ENCODE measurements around the gene CCDC198. TPM values are rescaled to one million over a fixed set of nuclear protein-coding genes. Genes with fewer than 3 reads are reported as not detected.

The CCDC198 gene
- total RNA-seq, 1 donor from 2014 or later, result 5.8 TPM

DNA sequence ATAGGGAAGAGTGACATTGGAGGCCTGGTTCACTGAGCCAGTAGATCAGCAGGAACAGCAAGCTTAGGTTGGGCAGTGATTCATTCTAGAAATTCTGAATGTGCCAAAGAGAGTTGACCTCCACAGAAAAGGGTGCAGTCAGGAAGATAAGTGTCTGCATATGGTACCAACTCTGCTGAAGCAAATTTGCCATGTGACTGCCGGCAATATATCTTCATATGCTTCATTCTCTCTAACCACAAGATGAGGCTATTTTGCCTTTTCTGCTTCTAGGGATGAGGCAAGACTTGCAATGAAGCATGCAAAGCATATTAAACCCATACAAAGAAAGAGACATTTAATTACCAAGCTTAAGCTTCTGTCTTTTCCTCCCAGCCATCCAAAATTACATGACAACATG lies 13.6 kb downstream of the CCDC198 start:
- no peak for FAIRE-seq
- no peak overlapping the region for H3K4me3 ChIP-seq (ENCODE audit: insufficient read depth, low read depth, low read length)
- H3K27ac ChIP-seq (ENCODE audit: low read depth, low read length), result no peak overlapping the region
- Mint-ChIP-seq H3K4me3 (ENCODE audit: unreplicated experiment) (no peak overlapping the region), H3K27me3 (ENCODE audit: low read depth, unreplicated experiment) (no peaks in the 10 kb centered on the region), H3K9me3 (ENCODE audit: unreplicated experiment) (no peaks in the 10 kb centered on the region), H3K27ac (ENCODE audit: unreplicated experiment) (no peak overlapping the region), H3K36me3 (ENCODE audit: low read depth, unreplicated experiment) (no peaks in the 10 kb centered on the region), H3K4me1 (ENCODE audit: low read depth, unreplicated experiment) (peaks cover 5% of the 10 kb centered on the region)
- TF ChIP-seq, protein P1, sequence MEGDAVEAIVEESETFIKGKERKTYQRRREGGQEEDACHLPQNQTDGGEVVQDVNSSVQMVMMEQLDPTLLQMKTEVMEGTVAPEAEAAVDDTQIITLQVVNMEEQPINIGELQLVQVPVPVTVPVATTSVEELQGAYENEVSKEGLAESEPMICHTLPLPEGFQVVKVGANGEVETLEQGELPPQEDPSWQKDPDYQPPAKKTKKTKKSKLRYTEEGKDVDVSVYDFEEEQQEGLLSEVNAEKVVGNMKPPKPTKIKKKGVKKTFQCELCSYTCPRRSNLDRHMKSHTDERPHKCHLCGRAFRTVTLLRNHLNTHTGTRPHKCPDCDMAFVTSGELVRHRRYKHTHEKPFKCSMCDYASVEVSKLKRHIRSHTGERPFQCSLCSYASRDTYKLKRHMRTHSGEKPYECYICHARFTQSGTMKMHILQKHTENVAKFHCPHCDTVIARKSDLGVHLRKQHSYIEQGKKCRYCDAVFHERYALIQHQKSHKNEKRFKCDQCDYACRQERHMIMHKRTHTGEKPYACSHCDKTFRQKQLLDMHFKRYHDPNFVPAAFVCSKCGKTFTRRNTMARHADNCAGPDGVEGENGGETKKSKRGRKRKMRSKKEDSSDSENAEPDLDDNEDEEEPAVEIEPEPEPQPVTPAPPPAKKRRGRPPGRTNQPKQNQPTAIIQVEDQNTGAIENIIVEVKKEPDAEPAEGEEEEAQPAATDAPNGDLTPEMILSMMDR (IDR thresholded peaks at IDR 0.05; ENCODE audit: insufficient read depth, low read depth, low read length), result no peak
- no peak for TF ChIP-seq EZH2 (IDR thresholded peaks at IDR 0.05; ENCODE audit: insufficient read depth, low read length)
- no peaks in the 10 kb centered on the region for H3K79me2 ChIP-seq (ENCODE audit: insufficient read depth, low read length)
- peaks cover 4% of the 10 kb centered on the region for H3K4me1 ChIP-seq (ENCODE audit: insufficient read depth, low read length)
- no peaks in the 10 kb centered on the region for H3K9me3 ChIP-seq (ENCODE audit: insufficient read depth, low read depth, low read length)
- no peaks in the 10 kb centered on the region for H3K36me3 ChIP-seq (ENCODE audit: insufficient read depth, low read length)
- no peak overlapping the region for H2AFZ ChIP-seq (ENCODE audit: low read depth, low read length)
- peaks cover 2% of the 10 kb centered on the region for H3K27me3 ChIP-seq (ENCODE audit: insufficient read depth, low read length)
- no peak overlapping the region for H3K9ac ChIP-seq (ENCODE audit: low read length)
- no peak overlapping the region for H3K4me2 ChIP-seq (ENCODE audit: low read length)
- H4K20me1 ChIP-seq (ENCODE audit: insufficient read depth, low read length), result no peaks in the 10 kb centered on the region
- peak; percentile 66 for DNase-seq (ENCODE audit: low read depth)

- Mint-ChIP-seq H3K36me3 (ENCODE audit: low read depth, unreplicated experiment) (no peaks in the 10 kb centered on the region), H3K27me3 (ENCODE audit: low read depth, unreplicated experiment) (no peaks in the 10 kb centered on the region), H3K4me1 (ENCODE audit: low read depth, unreplicated experiment) (peaks cover 5% of the 10 kb centered on the region), H3K4me3 (ENCODE audit: unreplicated experiment) (no peak overlapping the region), H3K27ac (ENCODE audit: unreplicated experiment) (no peak overlapping the region), H3K9me3 (ENCODE audit: unreplicated experiment) (no peaks in the 10 kb centered on the region)
- FAIRE-seq (no peak), DNase-seq (ENCODE audit: low read depth) (no peak)
- no peaks in the 10 kb centered on the region for H4K20me1 ChIP-seq (ENCODE audit: insufficient read depth, low read length)
- no peak overlapping the region for H2AFZ ChIP-seq (ENCODE audit: low read depth, low read length)
- H3K27ac ChIP-seq (ENCODE audit: low read depth, low read length), result no peak overlapping the region
- H3K9ac ChIP-seq (ENCODE audit: low read length), result no peak overlapping the region
- peaks cover 4% of the 10 kb centered on the region for H3K4me1 ChIP-seq (ENCODE audit: insufficient read depth, low read length)
- TF ChIP-seq EZH2 (IDR thresholded peaks at IDR 0.05; ENCODE audit: insufficient read depth, low read length), result no peak
- TF ChIP-seq, protein P1 (IDR thresholded peaks at IDR 0.05; ENCODE audit: insufficient read depth, low read depth, low read length), result no peak
- H3K79me2 ChIP-seq (ENCODE audit: insufficient read depth, low read length), result no peaks in the 10 kb centered on the region
- H3K9me3 ChIP-seq (ENCODE audit: insufficient read depth, low read depth, low read length), result no peaks in the 10 kb centered on the region
- no peak overlapping the region for H3K4me2 ChIP-seq (ENCODE audit: low read length)
- H3K4me3 ChIP-seq (ENCODE audit: insufficient read depth, low read depth, low read length), result no peak overlapping the region
- H3K36me3 ChIP-seq (ENCODE audit: insufficient read depth, low read length), result no peaks in the 10 kb centered on the region
- H3K27me3 ChIP-seq (ENCODE audit: insufficient read depth, low read length), result peaks cover 2% of the 10 kb centered on the region
Observed at GRCh38 chr14:57479197-57479596, 14.5 kb downstream of the CCDC198 start.

GRCh38 chr14:57478050-57478449 lies 15.6 kb downstream of the CCDC198 start:
- Histone ChIP-seq H3K27me3 (ENCODE audit: insufficient read depth, low read length) (peaks cover 2% of the 10 kb centered on the region), H3K9me3 (ENCODE audit: insufficient read depth, low read depth, low read length) (no peaks in the 10 kb centered on the region), H3K4me2 (ENCODE audit: low read length) (no peak overlapping the region), H3K27ac (ENCODE audit: low read depth, low read length) (no peak overlapping the region), H2AFZ (ENCODE audit: low read depth, low read length) (no peak overlapping the region), H3K36me3 (ENCODE audit: insufficient read depth, low read length) (no peaks in the 10 kb centered on the region), H3K9ac (ENCODE audit: low read length) (no peak overlapping the region), H4K20me1 (ENCODE audit: insufficient read depth, low read length) (no peaks in the 10 kb centered on the region), H3K79me2 (ENCODE audit: insufficient read depth, low read length) (no peaks in the 10 kb centered on the region), H3K4me3 (ENCODE audit: insufficient read depth, low read depth, low read length) (no peak overlapping the region), H3K4me1 (ENCODE audit: insufficient read depth, low read length) (peaks cover 4% of the 10 kb centered on the region)
- no peak for TF ChIP-seq EZH2 (IDR thresholded peaks at IDR 0.05; ENCODE audit: insufficient read depth, low read length)
- TF ChIP-seq, protein P1 (IDR thresholded peaks at IDR 0.05; ENCODE audit: insufficient read depth, low read depth, low read length), result no peak
- FAIRE-seq (no peak), DNase-seq (ENCODE audit: low read depth) (no peak)
- no peak overlapping the region for H3K4me3 Mint-ChIP-seq (ENCODE audit: unreplicated experiment)
- H3K9me3 Mint-ChIP-seq (ENCODE audit: unreplicated experiment), result peaks cover 2% of the 10 kb centered on the region
- no peaks in the 10 kb centered on the region for H3K27me3 Mint-ChIP-seq (ENCODE audit: low read depth, unreplicated experiment)
- no peak overlapping the region for H3K27ac Mint-ChIP-seq (ENCODE audit: unreplicated experiment)
- H3K4me1 Mint-ChIP-seq (ENCODE audit: low read depth, unreplicated experiment), result peaks cover 5% of the 10 kb centered on the region
- H3K36me3 Mint-ChIP-seq (ENCODE audit: low read depth, unreplicated experiment), result no peaks in the 10 kb centered on the region

Data from astrocyte (in vitro differentiated cells and primary cell).